ENCODE results near the gene PYGM.

GRCh38 chr11:64803158-64803845, 43.5 kb upstream of the PYGM start, which contains the start of gene MAP4K2:
- TF ChIP-seq CTCF (IDR thresholded peaks at IDR 0.05; ENCODE audit: insufficient read depth, low read length) (no peak), REST (IDR thresholded peaks at IDR 0.05; ENCODE audit: insufficient replicate concordance, low read depth) (no peak), GABPA (IDR thresholded peaks at IDR 0.05; ENCODE audit: low read depth) (no peak)

Measured in HL-60 (cell line).